Measurements from ENCODE around the gene TRAF4. TPM values are rescaled to one million over a fixed set of nuclear protein-coding genes. Genes with fewer than 3 reads are reported as not detected.

Gene TRAF4
- total and polyA plus RNA-seq, 9 of the 15 experiments (the other 6 are each of a cell fraction or from before 2014, with no cell fraction given) = 2.4 to 147 (median 72.4) TPM

- TF ChIP-seq ARID3A (IDR thresholded peaks at IDR 0.05; ENCODE audit: borderline replicate concordance, low read depth, low read length) (no peak), ZBTB2 (IDR thresholded peaks at IDR 0.05) (no peak), POLR2A (conservative IDR thresholded peaks at IDR 0.05) (peak; percentile 43; the same call in 1 of the 2 replicates), PBX2 (CRISPR knock-in tag; IDR thresholded peaks at IDR 0.05; ENCODE audit: low read depth) (no peak), PBX2 (tag; conservative IDR thresholded peaks at IDR 0.05; ENCODE audit: low read depth) (no peak), ZFX (CRISPR knock-in tag; IDR thresholded peaks at IDR 0.05) (peak; percentile 16; the same call in 1 of the 2 replicates)
Observed at GRCh38 chr17:28751600-28752366, 8.0 kb downstream of the TRAF4 start (continued).

Data from K562 (cell line).